ENCODE measurements around the gene CFAP70. TPM values are rescaled to one million over a fixed set of nuclear protein-coding genes. Genes with fewer than 3 reads are reported as not detected.

Gene CFAP70
- total RNA-seq, 2 experiments from 2014 or later = 0.28 to 0.70 TPM

Other genes with a start within 250 kb of the CFAP70 start
- 1 to 10 TPM; 1.5 to 1.6 TPM for gene NUDT13, start 248.4 kb downstream of the CFAP70 start, total RNA-seq
- gene ECD, start 190.9 kb downstream of the CFAP70 start, total RNA-seq = 10 to 100 TPM; 27.1 to 28.5 TPM
- 10 to 100 TPM; 15.7 to 17.4 TPM for gene FAM149B1, start 190.7 kb downstream of the CFAP70 start, total RNA-seq
- 10 to 100 TPM; 46.9 to 49.6 TPM for gene DNAJC9, start 111.6 kb downstream of the CFAP70 start, total RNA-seq
- 10 to 100 TPM; 77.5 to 80.8 TPM for gene MRPS16, start 106.2 kb downstream of the CFAP70 start, total RNA-seq
- gene ANXA7, start 55.2 kb upstream of the CFAP70 start, total RNA-seq = 100 to 1,000 TPM in 1 of 2 experiments, 10 to 100 TPM in 1; 98.7 to 107 TPM
- gene MSS51, start 74.7 kb upstream of the CFAP70 start, total RNA-seq = 1 to 10 TPM; 2.8 to 3.3 TPM
- gene PPP3CB, start 137.2 kb upstream of the CFAP70 start, total RNA-seq = 10 to 100 TPM; 53.4 to 55.4 TPM
- 1 to 10 TPM; 3.0 to 3.4 TPM for gene USP54, start 232.5 kb upstream of the CFAP70 start, total RNA-seq